GM13976 (cell line): ENCODE results near the gene WNT9A.

Source experiments
- DNase-seq: peaks from one replicate; pipeline ENCODE4 v3.0.0; 2012; ENCODE audit warnings: low spot score
- CTCF ChIP-seq: IDR thresholded peaks from 2 replicates; pipeline ENCODE4 v1.5.1; 2012; ENCODE audit warnings: borderline replicate concordance, mild to moderate bottlenecking; ENCODE audit not compliant: insufficient read depth; ENCODE audit errors: extremely low read depth, missing control alignments, control extremely low read depth
- in situ Hi-C: fragments of 300-500 bp; cut with MboI; formaldehyde crosslinking; loops from one replicate; pipeline ENCODE4 v1.12.0; 2022; ENCODE audit warnings: low sequenced_read_pairs, mixed read lengths, inconsistent platforms; ENCODE audit not compliant: unreplicated experiment

Gene WNT9A

DNA sequence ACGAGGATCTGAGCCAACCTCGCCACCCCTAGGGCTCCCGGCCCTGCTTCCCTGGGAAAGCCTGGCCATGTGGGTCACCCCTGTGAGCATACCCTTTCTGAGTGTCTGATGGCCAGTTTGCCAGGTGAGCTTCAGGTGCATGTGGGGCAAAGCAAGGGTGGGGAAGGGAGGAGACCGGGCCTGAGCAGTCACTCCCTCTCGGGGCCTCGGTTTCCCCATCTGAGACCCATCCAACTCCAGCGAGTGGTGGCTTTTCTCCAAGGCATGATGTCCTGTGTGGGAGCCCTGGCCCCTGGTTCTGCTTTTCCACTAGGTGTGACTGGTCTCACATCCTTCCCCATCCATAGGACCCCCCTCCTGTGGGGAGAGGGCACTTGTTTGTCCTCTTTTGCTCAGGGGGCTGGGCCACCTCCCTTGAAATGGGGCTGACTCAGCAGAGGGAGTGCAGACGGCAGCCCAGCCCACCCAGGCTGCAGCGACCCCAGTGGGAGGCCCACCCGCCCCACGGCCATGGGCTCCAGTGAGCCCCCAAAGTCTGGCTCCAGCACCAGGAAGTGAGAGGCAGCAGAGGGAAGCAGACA lies 1.7 kb upstream of the WNT9A start:
- in situ Hi-C loops, result no loop called here
- peak; percentile 29 for DNase-seq
- TF ChIP-seq CTCF, result no peak

DNA sequence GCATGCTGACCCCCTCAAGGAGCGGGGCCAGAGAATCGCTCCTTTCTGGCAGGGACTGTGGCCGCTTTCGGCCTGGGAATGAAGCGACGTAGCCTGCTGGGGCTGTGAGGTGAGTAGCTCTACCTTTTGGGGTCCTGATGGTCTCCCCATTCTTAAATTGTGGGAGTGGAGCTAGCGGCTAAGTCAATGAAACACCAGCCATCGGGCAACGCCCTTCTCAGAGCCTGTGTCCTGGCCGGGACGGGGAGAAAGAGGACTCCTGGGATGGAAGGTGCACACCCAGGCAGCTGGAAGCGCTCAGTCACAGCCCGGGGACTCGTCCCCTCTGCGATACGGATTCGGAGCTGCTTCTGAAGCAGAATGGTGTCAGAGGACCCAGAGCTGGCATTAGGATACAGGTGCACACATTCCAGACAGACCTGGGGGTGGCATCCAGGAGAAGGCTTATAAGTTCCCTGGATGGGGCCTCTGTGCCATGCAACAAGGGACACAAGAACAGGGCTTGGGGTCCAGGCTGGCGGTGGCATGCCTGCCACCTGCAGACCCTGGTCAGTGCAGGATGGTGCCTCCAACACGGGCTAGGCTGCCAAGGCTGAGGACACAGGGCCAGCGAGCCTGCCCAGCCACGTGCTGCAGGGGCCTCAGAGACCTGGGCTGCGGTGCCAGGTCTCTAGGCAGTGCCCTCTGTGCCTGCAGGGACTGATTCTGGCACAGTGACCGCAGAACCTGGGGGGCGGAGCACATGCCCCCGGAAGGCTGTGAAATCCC lies 945 bp upstream of the WNT9A start:
- in situ Hi-C loops, result no loop called here
- DNase-seq, result peak; percentile 51
- no peak for TF ChIP-seq CTCF

DNA sequence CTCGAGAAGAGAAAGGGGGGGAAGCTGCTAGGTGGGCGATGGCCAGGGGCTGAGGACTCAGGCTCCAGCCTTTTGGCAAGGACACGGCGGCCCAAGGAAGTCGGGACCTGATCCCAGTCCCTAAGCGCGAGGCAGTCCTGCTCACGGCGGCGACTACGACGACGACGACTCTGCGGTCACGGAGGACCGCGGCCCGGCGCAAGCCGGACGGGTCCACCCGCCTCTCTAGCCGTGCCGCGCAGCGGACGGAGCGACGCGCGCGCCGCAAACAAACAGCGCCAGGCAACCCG lies 401 bp downstream of the WNT9A start:
- peak; percentile 54 for DNase-seq

DNA sequence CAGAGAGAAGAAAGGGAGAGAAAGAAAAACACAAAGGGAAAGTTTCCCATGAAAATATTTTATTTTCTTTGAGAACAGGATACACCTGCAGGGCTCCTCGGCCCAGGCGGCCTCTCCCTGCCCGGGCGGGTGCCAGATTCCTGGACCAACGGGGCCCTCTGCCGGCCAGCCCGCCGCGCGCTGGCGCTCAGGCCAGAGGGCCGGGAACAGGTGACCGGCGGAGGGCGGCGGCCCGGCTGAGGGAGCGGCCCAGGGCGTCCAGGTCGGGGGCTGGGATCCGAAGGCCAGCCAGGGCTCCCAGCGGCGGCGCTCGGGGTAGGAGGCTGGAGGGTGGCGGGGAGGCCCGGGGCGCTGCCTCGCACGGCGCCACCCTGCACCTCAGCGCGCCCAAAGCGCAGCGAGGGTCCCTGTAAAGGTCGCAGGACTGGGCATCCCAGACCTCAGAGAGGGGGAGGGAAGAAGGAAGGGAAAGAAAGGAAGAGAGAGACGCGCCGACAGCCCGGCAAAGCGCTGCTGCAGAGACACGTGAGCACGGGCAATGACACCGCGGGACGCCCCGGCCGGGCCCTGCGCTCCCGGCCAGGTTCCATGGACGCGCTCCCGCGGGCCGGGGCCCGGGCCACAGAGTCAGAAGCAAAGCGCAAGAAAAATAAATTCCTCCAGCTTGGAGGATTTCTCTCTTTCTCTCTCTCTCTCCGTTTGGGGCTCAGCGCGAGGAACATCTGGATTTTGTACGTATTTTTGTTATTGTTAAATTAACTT lies 927 bp downstream of the WNT9A start:
- in situ Hi-C loops, result no loop called here

More for the DNA sequence above, 401 bp downstream of the WNT9A start:
- in situ Hi-C loops, result no loop called here
- no peak for TF ChIP-seq CTCF

GRCh38 chr1:227945891-227946623 lies 1.7 kb downstream of the WNT9A start:
- no peak for DNase-seq
- in situ Hi-C loops, result no loop called here
- no peak for TF ChIP-seq CTCF

More for the DNA sequence above, 927 bp downstream of the WNT9A start:
- peak; percentile 91 for DNase-seq
- TF ChIP-seq CTCF, result peak; percentile 76
